IMR-90 (cell line): ENCODE measurements around the gene AP5B1. TPM values are rescaled to one million over a fixed set of nuclear protein-coding genes. Genes with fewer than 3 reads are reported as not detected.

Source experiments
- ATAC-seq: fragments of 200-7000 bp; cut with Tn5 transposase; 2 replicates; pipeline ENCODE4 v1.9.1; 2020; ENCODE audit warnings: low read depth, mild to moderate bottlenecking, moderate library complexity
- BruUV-seq: library from RNA; stranded (reverse); fragments of 400-500 nt; replicated peaks from 2 replicates; lab custom pipeline; 2021; lab: Mats Ljungman, UMichigan
- CTCF ChIA-PET: fragments of 300-600 bp; formaldehyde crosslinking; extraction: SDS; loops from one replicate; lab custom pipeline; 2021; ENCODE audit warnings: antibody characterized with exemption; lab: Yijun Ruan, JAX
- POLR2A ChIA-PET: fragments of 300-600 bp; sonication (Branson Sonifier 250); formaldehyde crosslinking; loops from one replicate; lab custom pipeline; 2022; ENCODE audit warnings: antibody characterized with exemption; ENCODE audit not compliant: unreplicated experiment; lab: Charles Lee
- DNase-seq: peaks from one replicate; pipeline ENCODE4 v3.0.0; 2013
- H2AFZ ChIP-seq: replicated peaks from 2 replicates; pipeline ENCODE3; 2013; ENCODE audit warnings: low read length, mild to moderate bottlenecking; ENCODE audit not compliant: poor library complexity
- H2AK5ac ChIP-seq: 2 replicates; pipeline ENCODE4 v1.6.1; 2013; ENCODE audit warnings: low read depth, low read length, inconsistent platforms
- H2AK9ac ChIP-seq: replicated peaks from 2 replicates; pipeline ENCODE3; 2013; ENCODE audit warnings: mild to moderate bottlenecking, low read depth, low read length, moderate library complexity; ENCODE audit not compliant: poor library complexity
- H2BK120ac ChIP-seq: 2 replicates; pipeline ENCODE4 v1.6.1; 2013; ENCODE audit warnings: low read depth, low read length, inconsistent platforms
- H2BK15ac ChIP-seq: 3 replicates; pipeline ENCODE4 v1.6.1; 2013; ENCODE audit warnings: low read depth, low read length, inconsistent platforms
- H2BK20ac ChIP-seq: 2 replicates; pipeline ENCODE4 v1.6.1; 2013; ENCODE audit warnings: low read depth, mild to moderate bottlenecking, inconsistent platforms, low read length, moderate library complexity
- H2BK5ac ChIP-seq: 2 replicates; pipeline ENCODE4 v1.6.1; 2013; ENCODE audit warnings: mild to moderate bottlenecking, low read depth, low read length, inconsistent platforms; ENCODE audit not compliant: poor library complexity, severe bottlenecking
- H3K14ac ChIP-seq: replicated peaks from 2 replicates; pipeline ENCODE4 v1.6.1; 2013; ENCODE audit warnings: low read depth, low read length, inconsistent platforms
- H3K18ac ChIP-seq: 2 replicates; pipeline ENCODE4 v1.6.1; 2013; ENCODE audit warnings: low read depth, low read length, control low read depth
- H3K23ac ChIP-seq: 2 replicates; pipeline ENCODE4 v1.6.1; 2013; ENCODE audit warnings: low read depth, low read length, inconsistent platforms
- H3K27ac ChIP-seq: 2 replicates; pipeline ENCODE4 v1.5.1; 2013; ENCODE audit warnings: mild to moderate bottlenecking, control low read depth, low read length; ENCODE audit not compliant: insufficient read depth
- H3K27me3 ChIP-seq: 2 replicates; pipeline ENCODE4 v1.6.1; 2013; ENCODE audit warnings: low read length; ENCODE audit not compliant: control insufficient read depth, insufficient read depth
- H3K36me3 ChIP-seq: 2 replicates; pipeline ENCODE4 v1.6.1; 2013; ENCODE audit warnings: low read length, mixed read lengths; ENCODE audit not compliant: control insufficient read depth, insufficient read depth
- H3K4ac ChIP-seq: 2 replicates; pipeline ENCODE4 v1.6.1; 2013; ENCODE audit warnings: low read depth, low read length, inconsistent platforms
- H3K4me1 ChIP-seq: 2 replicates; pipeline ENCODE4 v1.6.1; 2013; ENCODE audit warnings: low read length, mixed read lengths; ENCODE audit not compliant: control insufficient read depth, insufficient read depth
- H3K4me2 ChIP-seq: 2 replicates; pipeline ENCODE4 v1.6.1; 2013; ENCODE audit warnings: low read depth, mild to moderate bottlenecking, control low read depth, low read length, moderate library complexity
- H3K4me3 ChIP-seq: 2 replicates; pipeline ENCODE4 v1.5.1; 2013; ENCODE audit warnings: low read depth, mild to moderate bottlenecking, control low read depth, low read length, moderate library complexity; ENCODE audit not compliant: insufficient read depth
- H3K56ac ChIP-seq: 2 replicates; pipeline ENCODE4 v1.6.1; 2013; ENCODE audit warnings: low read length, inconsistent platforms; ENCODE audit not compliant: insufficient read depth; ENCODE audit errors: extremely low read depth
- H3K79me1 ChIP-seq, 2 experiments: 2 replicates each; pipeline ENCODE4 v1.6.1; 2013; ENCODE audit warnings: low read length in 2 of 2, inconsistent platforms in 1 of 2, low read depth in 1 of 2
- H3K9ac ChIP-seq: 2 replicates; pipeline ENCODE4 v1.6.1; 2013; ENCODE audit warnings: low read depth, low read length, control low read depth
- H3K9me1 ChIP-seq: 2 replicates; pipeline ENCODE4 v1.6.1; 2013; ENCODE audit warnings: low read length, inconsistent platforms; ENCODE audit not compliant: insufficient read depth
- H3K9me3 ChIP-seq: 2 replicates; pipeline ENCODE4 v1.6.1; 2013; ENCODE audit warnings: low read length; ENCODE audit not compliant: control insufficient read depth, insufficient read depth
- H4K20me1 ChIP-seq: 2 replicates; pipeline ENCODE4 v1.6.1; 2013; ENCODE audit warnings: low read length, inconsistent platforms; ENCODE audit not compliant: insufficient read depth
- H4K5ac ChIP-seq: 2 replicates; pipeline ENCODE4 v1.6.1; 2013; ENCODE audit warnings: mild to moderate bottlenecking, low read depth, low read length, control low read depth
- H4K8ac ChIP-seq, 2 experiments: 2 replicates each; pipeline ENCODE4 v1.6.1; 2013; ENCODE audit warnings: low read depth in 2 of 2, low read length in 2 of 2, control low read depth in 1 of 2, inconsistent platforms in 1 of 2
- H4K91ac ChIP-seq: 2 replicates; pipeline ENCODE4 v1.6.1; 2013; ENCODE audit warnings: low read depth, low read length, inconsistent platforms; ENCODE audit not compliant: insufficient read depth
- MAZ ChIP-seq: IDR thresholded peaks from 2 replicates; pipeline ENCODE4 v1.6.1; 2012; ENCODE audit warnings: low read depth, mild to moderate bottlenecking, low read length, improper control_type of control experiment, moderate library complexity, borderline replicate concordance
- RCOR1 ChIP-seq: IDR thresholded peaks from 2 replicates; pipeline ENCODE4 v1.6.1; 2012; ENCODE audit warnings: mild to moderate bottlenecking, low read length, improper control_type of control experiment; ENCODE audit not compliant: insufficient replicate concordance
- WGBS, 2 experiments: methylation state at CpG; one replicate each; pipeline versions ENCODE4 v1.1.5 to v1.1.7; 2013; ENCODE audit warnings: missing lambda C conversion rate in 2 of 2; ENCODE audit not compliant: insufficient read length in 1 of 2; ENCODE audit errors: extremely low coverage in 2 of 2; 5-methylcytosine and 5-hydroxymethylcytosine counted together
- dilution Hi-C: fragments of 300-500 bp; cut with HindIII; formaldehyde crosslinking; loops from one replicate; pipeline ENCODE4 v1.14.3; 2018; ENCODE audit warnings: low sequenced_read_pairs; ENCODE audit not compliant: unreplicated experiment
- in situ Hi-C: fragments of 300-500 bp; cut with MboI; formaldehyde crosslinking; loops from 3 replicates; pipeline ENCODE4 v1.14.3; 2019; ENCODE audit warnings: low sequenced_read_pairs, inconsistent platforms, mixed read lengths
- intact Hi-C: fragments of 100-400 bp; cut with micrococcal nuclease; formaldehyde crosslinking; loops from 2 replicates; pipeline ENCODE4 v1.10.0; 2022
- polyA plus RNA-seq, 3 experiments: library from polyadenylated mRNA; depleted of rRNA; stranded (reverse); fragments of >200 nt; gene quantifications; 2 replicates each; pipeline ENCODE4 v1.2.3, GENCODE V29; 2012; ENCODE audit warnings: low replicate concordance in 1 of 3
- total RNA-seq: library from RNA; depleted of rRNA; stranded (reverse); fragments of >200 nt; gene quantifications from 2 replicates; pipeline ENCODE4 v1.2.3, GENCODE V29; 2012

The AP5B1 gene
- total and polyA plus RNA-seq, 2 of the 4 experiments (the other 2 are of a cell fraction): 2.5 to 5.0 TPM

DNA sequence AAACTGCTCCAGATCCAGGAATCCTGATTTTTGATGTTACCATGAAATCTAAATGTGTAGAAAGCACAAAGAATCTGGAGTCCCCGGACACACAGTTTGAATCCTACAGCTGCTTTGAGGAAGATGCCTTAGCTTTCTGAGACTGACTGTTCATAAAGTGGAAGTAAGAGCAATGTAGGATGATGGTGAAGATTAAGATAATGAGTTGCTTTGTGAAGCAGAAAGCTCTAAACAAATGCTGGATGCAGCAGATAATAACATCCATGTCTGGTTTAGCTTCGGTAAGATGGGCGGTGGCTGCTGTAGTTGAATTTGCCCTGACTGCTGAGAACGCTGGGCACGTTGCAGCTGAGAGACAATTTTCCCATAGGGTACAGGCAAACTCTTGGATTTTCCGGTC is 26.2 kb upstream of the AP5B1 start:
- Histone ChIP-seq H3K14ac (no peak overlapping the region), H2BK20ac (no peak overlapping the region), H2BK15ac (no peak overlapping the region), H3K9ac (no peak overlapping the region), H3K79me1 (no peaks in the 10 kb centered on the region), H4K20me1 (no peaks in the 10 kb centered on the region), H3K9me3 (no peaks in the 10 kb centered on the region), H3K4me1 (no peaks in the 10 kb centered on the region), H3K18ac (no peak overlapping the region), H3K36me3 (no peaks in the 10 kb centered on the region), H3K4ac (no peak overlapping the region), H2AK9ac (no peak overlapping the region), H2BK120ac (no peak overlapping the region), H4K5ac (no peak overlapping the region), H3K9me1 (peaks cover 3% of the 10 kb centered on the region; the same call in 1 of the 2 replicates), H3K4me2 (no peak overlapping the region), H3K27ac (no peak overlapping the region), H2BK5ac (no peak overlapping the region), H3K27me3 (peaks cover 47% of the 10 kb centered on the region), H4K8ac (no peak overlapping the region), H2AK5ac (no peak overlapping the region), H3K56ac (no peak overlapping the region), H2AFZ (no peak overlapping the region), H3K23ac (no peak overlapping the region), H4K91ac (no peak overlapping the region), H3K4me3 (no peak overlapping the region)
- TF ChIP-seq MAZ: no peak
- TF ChIP-seq RCOR1: no peak
- WGBS, 2 experiments: 75% methylated on average over 4 of the region's 6 CpGs; no CpG with 5 or more reads in 1 of the 2 experiments
- DNase-seq (no peak), ATAC-seq (no peak)
- in situ Hi-C loops: no loop called here
- no TSS peak for BruUV-seq
- dilution Hi-C loops: no loop called here
- CTCF ChIA-PET: interaction anchor here (0.7 kb wide), 1 partner anchor 27 kb away, joined by 4 read pairs; no protein-coding TSS in a partner anchor
- intact Hi-C loops: no loop called here
- POLR2A ChIA-PET: interaction anchor here (0.6 kb wide), 1 partner anchor 81 kb away, joined by 20 read pairs; the partner anchor contains the start of gene FIBP
